ENCODE data around the gene INPP5J. TPM values are rescaled to one million over a fixed set of nuclear protein-coding genes. Genes with fewer than 3 reads are reported as not detected.

INPP5J gene
- total RNA-seq, 1 experiment from 2014 or later: 1.7 TPM

DNA sequence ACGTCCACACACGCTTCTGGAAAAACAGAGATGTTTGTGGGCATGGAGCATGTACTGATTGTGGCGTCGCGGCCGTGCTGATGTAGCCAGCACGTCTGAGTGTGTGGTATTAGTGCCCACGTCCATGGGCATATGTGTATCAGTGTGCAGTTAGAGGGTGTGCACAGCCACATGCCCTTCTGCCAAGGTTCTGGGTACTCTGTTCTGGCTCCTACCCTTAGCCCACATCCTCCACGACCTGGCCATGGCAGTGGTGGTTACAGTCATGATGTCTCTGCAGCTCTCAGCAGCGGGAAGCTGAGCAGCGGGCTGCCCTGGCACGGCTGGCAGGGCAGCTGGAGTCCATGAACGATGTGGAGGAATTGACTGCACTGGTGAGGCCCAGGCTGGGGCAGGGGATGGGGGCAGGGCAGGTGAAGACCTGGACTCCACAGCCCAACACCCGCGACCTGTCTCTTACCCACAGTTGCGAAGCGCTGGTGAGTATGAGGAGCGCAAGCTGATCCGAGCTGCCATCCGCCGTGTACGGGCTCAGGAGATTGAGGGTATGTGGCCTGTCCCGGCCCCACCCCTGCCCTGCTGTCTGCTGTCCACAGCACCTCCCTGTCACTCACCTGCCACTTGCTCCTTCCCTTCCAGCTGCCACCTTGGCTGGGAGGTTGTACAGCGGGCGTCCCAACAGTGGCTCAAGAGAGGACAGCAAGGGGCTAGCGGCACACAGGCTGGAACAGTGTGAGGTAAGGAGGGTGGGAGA, 34.4 kb upstream of the INPP5J start:
- no peaks in the 10 kb centered on the region for H3K36me3 ChIP-seq (ENCODE audit: control insufficient read depth, insufficient read depth, low read length)
- DNase-seq (ENCODE audit: low read depth, low spot score) (no peak), ATAC-seq (no peak)
- BruUV-seq (replicated peaks): no TSS peak
- ChIA-PET POLR2A (no interaction called here), CTCF (interaction anchor here (0.5 to 0.7 kb wide), 2 partner anchors 13 to 83 kb away, joined by 3 to 4 read pairs; no protein-coding TSS in a partner anchor)
- H3K9me3 ChIP-seq (ENCODE audit: control insufficient read depth, insufficient read depth, low read depth, low read length): no peaks in the 10 kb centered on the region
- H3K27me3 ChIP-seq (ENCODE audit: control insufficient read depth, insufficient read depth, low read length): no peaks in the 10 kb centered on the region
- no peak overlapping the region for H3K4me3 ChIP-seq (ENCODE audit: low read depth in 2 of 2, low read length in 2 of 2)
- no peak overlapping the region for H3K27ac ChIP-seq (ENCODE audit: low read length)
- in situ Hi-C loops (cut with HindIII; ENCODE audit: low pct_unique_long_range_greater_than_20kb, low sequenced_read_pairs): no loop called here
- no peak for TF ChIP-seq POLR2AphosphoS5 (IDR thresholded peaks at IDR 0.05; ENCODE audit: low read depth, low read length)
- TF ChIP-seq, protein P1, sequence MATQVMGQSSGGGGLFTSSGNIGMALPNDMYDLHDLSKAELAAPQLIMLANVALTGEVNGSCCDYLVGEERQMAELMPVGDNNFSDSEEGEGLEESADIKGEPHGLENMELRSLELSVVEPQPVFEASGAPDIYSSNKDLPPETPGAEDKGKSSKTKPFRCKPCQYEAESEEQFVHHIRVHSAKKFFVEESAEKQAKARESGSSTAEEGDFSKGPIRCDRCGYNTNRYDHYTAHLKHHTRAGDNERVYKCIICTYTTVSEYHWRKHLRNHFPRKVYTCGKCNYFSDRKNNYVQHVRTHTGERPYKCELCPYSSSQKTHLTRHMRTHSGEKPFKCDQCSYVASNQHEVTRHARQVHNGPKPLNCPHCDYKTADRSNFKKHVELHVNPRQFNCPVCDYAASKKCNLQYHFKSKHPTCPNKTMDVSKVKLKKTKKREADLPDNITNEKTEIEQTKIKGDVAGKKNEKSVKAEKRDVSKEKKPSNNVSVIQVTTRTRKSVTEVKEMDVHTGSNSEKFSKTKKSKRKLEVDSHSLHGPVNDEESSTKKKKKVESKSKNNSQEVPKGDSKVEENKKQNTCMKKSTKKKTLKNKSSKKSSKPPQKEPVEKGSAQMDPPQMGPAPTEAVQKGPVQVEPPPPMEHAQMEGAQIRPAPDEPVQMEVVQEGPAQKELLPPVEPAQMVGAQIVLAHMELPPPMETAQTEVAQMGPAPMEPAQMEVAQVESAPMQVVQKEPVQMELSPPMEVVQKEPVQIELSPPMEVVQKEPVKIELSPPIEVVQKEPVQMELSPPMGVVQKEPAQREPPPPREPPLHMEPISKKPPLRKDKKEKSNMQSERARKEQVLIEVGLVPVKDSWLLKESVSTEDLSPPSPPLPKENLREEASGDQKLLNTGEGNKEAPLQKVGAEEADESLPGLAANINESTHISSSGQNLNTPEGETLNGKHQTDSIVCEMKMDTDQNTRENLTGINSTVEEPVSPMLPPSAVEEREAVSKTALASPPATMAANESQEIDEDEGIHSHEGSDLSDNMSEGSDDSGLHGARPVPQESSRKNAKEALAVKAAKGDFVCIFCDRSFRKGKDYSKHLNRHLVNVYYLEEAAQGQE (IDR thresholded peaks at IDR 0.05; ENCODE audit: insufficient read depth in 1 of 2, low read depth in 2 of 2, low read length in 1 of 2): no peak
- no peak for TF ChIP-seq CTCF (IDR thresholded peaks at IDR 0.05)
- intact Hi-C loops (cut with micrococcal nuclease; ENCODE audit: unreplicated experiment): no loop called here
- H3K4me1 ChIP-seq (ENCODE audit: control insufficient read depth, insufficient read depth, low read length): peaks cover 7% of the 10 kb centered on the region

DNA sequence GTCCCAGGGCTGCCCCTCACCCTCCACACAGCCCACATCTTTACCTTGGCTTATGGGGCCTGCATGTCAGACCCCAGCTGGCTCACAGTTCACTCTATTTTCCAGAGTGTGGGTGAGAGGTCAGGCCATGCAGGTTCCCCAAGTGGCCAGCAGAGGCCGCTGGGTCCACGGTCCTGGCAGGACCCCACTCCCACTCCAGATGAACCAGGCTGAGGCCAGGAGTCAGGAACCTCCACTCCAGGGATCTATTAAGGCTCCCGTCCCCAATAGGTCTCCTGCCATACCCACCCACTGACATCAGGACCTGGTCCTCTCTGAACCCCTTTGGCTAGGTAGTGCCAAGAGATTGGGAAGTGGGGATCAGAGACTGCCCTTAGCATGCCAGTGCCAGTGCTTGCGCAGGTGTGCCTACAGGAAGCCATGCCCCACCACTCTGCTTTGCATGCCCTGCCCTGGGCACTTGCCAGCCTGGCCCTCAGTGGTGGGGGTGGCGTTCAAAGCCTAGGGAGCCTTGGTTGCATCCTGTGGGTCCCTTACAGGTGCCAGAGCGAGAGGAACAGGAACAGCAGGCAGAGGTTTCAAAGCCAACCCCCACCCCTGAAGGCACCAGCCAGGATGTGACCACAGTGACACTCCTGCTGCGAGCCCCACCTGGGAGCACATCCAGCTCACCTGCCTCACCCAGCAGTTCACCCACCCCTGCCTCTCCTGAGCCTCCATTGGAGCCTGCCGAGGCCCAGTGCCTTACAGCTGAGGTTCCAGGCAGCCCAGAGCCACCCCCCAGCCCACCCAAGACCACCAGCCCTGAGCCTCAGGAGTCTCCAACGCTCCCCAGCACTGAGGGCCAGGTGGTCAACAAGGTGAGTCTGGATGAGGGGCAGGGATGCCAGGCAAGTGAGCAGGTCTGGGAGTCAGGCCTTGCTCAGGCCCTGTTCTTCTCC, 33.3 kb upstream of the INPP5J start:
- intact Hi-C loops (cut with micrococcal nuclease; ENCODE audit: unreplicated experiment) (no loop called here), in situ Hi-C loops (cut with HindIII; ENCODE audit: low pct_unique_long_range_greater_than_20kb, low sequenced_read_pairs) (no loop called here)
- Histone ChIP-seq H3K4me1 (ENCODE audit: control insufficient read depth, insufficient read depth, low read length) (peaks cover 4% of the 10 kb centered on the region; the same call in 1 of the 2 replicates), H3K36me3 (ENCODE audit: control insufficient read depth, insufficient read depth, low read length) (no peaks in the 10 kb centered on the region), H3K27me3 (ENCODE audit: control insufficient read depth, insufficient read depth, low read length) (no peaks in the 10 kb centered on the region), H3K4me3 (ENCODE audit: low read depth in 2 of 2, low read length in 2 of 2) (no peak overlapping the region), H3K27ac (ENCODE audit: low read length) (no peak overlapping the region), H3K9me3 (ENCODE audit: control insufficient read depth, insufficient read depth, low read depth, low read length) (no peaks in the 10 kb centered on the region)
- DNase-seq (ENCODE audit: low read depth, low spot score) (no peak), ATAC-seq (no peak)
- ChIA-PET POLR2A (no interaction called here), CTCF (interaction anchor here (0.6 to 0.7 kb wide), 2 partner anchors 81 to 169 kb away, joined by 3 to 7 read pairs; no protein-coding TSS in a partner anchor)
- no TSS peak for BruUV-seq (replicated peaks)
- TF ChIP-seq, protein P1 (IDR thresholded peaks at IDR 0.05; ENCODE audit: insufficient read depth in 1 of 2, low read depth in 2 of 2, low read length in 1 of 2): no peak
- TF ChIP-seq TCF7L2 (IDR thresholded peaks at IDR 0.05; ENCODE audit: low read depth, low read length): no peak
- peak; percentile 83 for TF ChIP-seq CTCF (IDR thresholded peaks at IDR 0.05)
- TF ChIP-seq POLR2AphosphoS5 (IDR thresholded peaks at IDR 0.05; ENCODE audit: low read depth, low read length): no peak
- no peak for TF ChIP-seq SIN3A (IDR thresholded peaks at IDR 0.05; ENCODE audit: borderline replicate concordance, insufficient read depth, low read depth, low read length)

All from Panc1 (cell line).